Erythroblast (primary cell): ENCODE measurements around the gene BHLHA9.

ENCODE experiments used
- GATA1 ChIP-seq: IDR thresholded peaks from 2 replicates; pipeline ENCODE4 v1.6.1; 2011; ENCODE audit warnings: low read depth, mild to moderate bottlenecking, control low read depth, low read length, moderate library complexity
- POLR2A ChIP-seq: IDR thresholded peaks from 2 replicates; pipeline ENCODE4 v1.6.1; 2011; ENCODE audit warnings: mild to moderate bottlenecking, low read length

DNA sequence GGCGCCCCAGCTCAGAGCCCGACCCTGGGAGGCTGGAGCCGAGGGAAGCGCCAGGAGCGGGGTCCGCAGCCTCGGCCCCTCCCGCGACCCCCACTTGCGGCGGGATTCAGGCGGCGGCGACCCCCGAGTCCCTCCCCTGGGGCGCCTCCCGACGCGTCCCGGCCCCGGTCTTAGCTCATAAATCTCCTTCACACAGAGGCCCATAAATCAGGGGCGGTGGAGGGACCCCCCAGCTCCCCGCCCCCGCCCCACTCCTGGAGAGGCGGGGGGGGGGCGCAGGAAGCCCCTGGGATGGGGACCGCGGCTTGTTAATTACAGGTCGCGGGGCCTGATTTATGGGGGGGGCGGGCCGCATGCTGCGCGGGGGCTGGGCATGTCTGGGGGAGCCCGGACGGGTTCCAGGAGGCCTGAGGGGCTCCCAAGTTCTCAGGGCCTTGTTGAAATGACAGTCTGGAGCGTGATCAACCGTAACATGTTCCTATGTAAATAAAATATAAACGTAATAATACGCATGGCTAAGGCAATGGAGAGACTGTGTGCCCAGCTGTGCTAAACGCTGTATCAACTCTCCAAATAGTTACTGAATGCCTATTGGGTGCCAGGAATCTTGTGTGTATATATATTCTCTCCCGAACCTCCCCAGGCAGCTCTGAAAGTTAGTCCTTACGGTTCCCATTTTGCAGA is 10.0 kb upstream of the BHLHA9 start:
- TF ChIP-seq POLR2A (no peak), GATA1 (no peak)
